GM18499 (cell line): ENCODE data around the gene OR2T10.
"Not testable (repeated sequence)": the region's sequence is repeated elsewhere in the genome, so short reads cannot be mapped to it uniquely, and the experiment has no call there.

ENCODE experiments used
- ATAC-seq: cut with Tn5 transposase; IDR thresholded peaks from one replicate; pipeline ENCODE4 v1.9.1; 2021; ENCODE audit warnings: moderate number of reproducible peaks; ENCODE audit not compliant: insufficient read depth, unreplicated experiment

Gene OR2T10

GRCh38 chr1:248599396-248599795 lies 1.9 kb upstream of the OR2T10 start:
- no peak for ATAC-seq

GRCh38 chr1:248596615-248597014 lies 885 bp downstream of the OR2T10 start:
- no peak for ATAC-seq

- no peak for ATAC-seq
Observed at GRCh38 chr1:248593226-248593625, 4.3 kb downstream of the OR2T10 start.

GRCh38 chr1:248592655-248593054 lies 4.8 kb downstream of the OR2T10 start:
- ATAC-seq, result no peak

- ATAC-seq, result no peak
Observed at GRCh38 chr1:248590055-248590454, 7.4 kb downstream of the OR2T10 start.

GRCh38 chr1:248589334-248589733 lies 8.2 kb downstream of the OR2T10 start:
- no peak for ATAC-seq

- ATAC-seq, result no peak
Observed at GRCh38 chr1:248585266-248585665, 12.2 kb downstream of the OR2T10 start.

GRCh38 chr1:248576260-248576980 lies 21.1 kb downstream of the OR2T10 start:
- ATAC-seq, result no peak

GRCh38 chr1:248574657-248575056 lies 22.8 kb downstream of the OR2T10 start, which contains the start of gene OR2T34:
OR2T34 (minus strand) TSS chr1:248574757; CDS start chr1:248574757, 0 bp downstream.
- ATAC-seq, result not testable (repeated sequence)

GRCh38 chr1:248573856-248574255 lies 23.6 kb downstream of the OR2T10 start:
- ATAC-seq, result not testable (repeated sequence)

GRCh38 chr1:248572049-248572448 lies 25.5 kb downstream of the OR2T10 start:
- not testable (repeated sequence) for ATAC-seq

- ATAC-seq, result not testable (repeated sequence)
Observed at GRCh38 chr1:248570811-248571210, 26.7 kb downstream of the OR2T10 start.

- ATAC-seq, result not testable (repeated sequence)
Observed at GRCh38 chr1:248569049-248569448, 28.5 kb downstream of the OR2T10 start.

GRCh38 chr1:248565530-248566373 lies 31.7 kb downstream of the OR2T10 start:
- ATAC-seq, result peak; percentile 54

GRCh38 chr1:248562672-248563071 lies 34.8 kb downstream of the OR2T10 start, which contains the start of gene OR2T29:
OR2T29 (minus strand) TSS chr1:248562772; CDS start chr1:248559491, 3,281 bp downstream.
- not testable (repeated sequence) for ATAC-seq

- ATAC-seq, result not testable (repeated sequence)
Observed at GRCh38 chr1:248551027-248551426, 46.5 kb downstream of the OR2T10 start.

- ATAC-seq, result not testable (repeated sequence)
Observed at GRCh38 chr1:248547383-248547782, 50.1 kb downstream of the OR2T10 start.
